HL-60 (cell line): Measurements from ENCODE around the gene KLHL36.

Source experiments
- DNase-seq, 2 experiments: peaks; one replicate each; pipeline ENCODE4 v3.0.0-alpha.2; 2010 to 2020; ENCODE audit warnings: low read depth in 1 of 2, low spot score in 1 of 2
- H3K27ac ChIP-seq: fragments of 250-450 bp; sonication (Bioruptor Pico); replicated peaks from 2 replicates; pipeline ENCODE4 v1.5.1; 2020; ENCODE audit warnings: mild to moderate bottlenecking, moderate library complexity
- H3K27me3 ChIP-seq: fragments of 250-450 bp; sonication (Bioruptor Pico); 2 replicates; pipeline ENCODE4 v1.5.1; 2021; ENCODE audit warnings: mild to moderate bottlenecking, moderate library complexity; ENCODE audit not compliant: insufficient read depth, poor library complexity, severe bottlenecking
- H3K4me3 ChIP-seq: replicated peaks from 2 replicates; pipeline ENCODE4 v1.5.1; 2011; ENCODE audit warnings: mild to moderate bottlenecking, control low read depth, low read length; ENCODE audit not compliant: insufficient read depth
- CTCF ChIP-seq: IDR thresholded peaks from one replicate; pipeline ENCODE4 v1.5.1; 2011; ENCODE audit warnings: low read length, control low read depth, inconsistent platforms; ENCODE audit not compliant: insufficient read depth
- GABPA ChIP-seq: IDR thresholded peaks from 2 replicates; pipeline ENCODE4 v1.6.1; 2012; ENCODE audit warnings: low read depth
- POLR2AphosphoS5 ChIP-seq: IDR thresholded peaks from 2 replicates; pipeline ENCODE4 v1.6.1; 2012; ENCODE audit warnings: low read depth
- SPI1 ChIP-seq: IDR thresholded peaks from 2 replicates; pipeline ENCODE4 v1.6.1; 2012; ENCODE audit warnings: low read depth, mild to moderate bottlenecking, borderline replicate concordance
- TF ChIP-seq, protein P1 (sequence below): IDR thresholded peaks from 2 replicates; pipeline ENCODE4 v1.6.1; 2012; ENCODE audit warnings: low read depth; ENCODE audit not compliant: insufficient replicate concordance

Gene KLHL36

GRCh38 chr16:84665843-84666242 lies 17.5 kb downstream of the KLHL36 start:
- TF ChIP-seq CTCF (no peak), POLR2AphosphoS5 (no peak), SPI1 (no peak), GABPA (no peak)
- TF ChIP-seq, protein P1, sequence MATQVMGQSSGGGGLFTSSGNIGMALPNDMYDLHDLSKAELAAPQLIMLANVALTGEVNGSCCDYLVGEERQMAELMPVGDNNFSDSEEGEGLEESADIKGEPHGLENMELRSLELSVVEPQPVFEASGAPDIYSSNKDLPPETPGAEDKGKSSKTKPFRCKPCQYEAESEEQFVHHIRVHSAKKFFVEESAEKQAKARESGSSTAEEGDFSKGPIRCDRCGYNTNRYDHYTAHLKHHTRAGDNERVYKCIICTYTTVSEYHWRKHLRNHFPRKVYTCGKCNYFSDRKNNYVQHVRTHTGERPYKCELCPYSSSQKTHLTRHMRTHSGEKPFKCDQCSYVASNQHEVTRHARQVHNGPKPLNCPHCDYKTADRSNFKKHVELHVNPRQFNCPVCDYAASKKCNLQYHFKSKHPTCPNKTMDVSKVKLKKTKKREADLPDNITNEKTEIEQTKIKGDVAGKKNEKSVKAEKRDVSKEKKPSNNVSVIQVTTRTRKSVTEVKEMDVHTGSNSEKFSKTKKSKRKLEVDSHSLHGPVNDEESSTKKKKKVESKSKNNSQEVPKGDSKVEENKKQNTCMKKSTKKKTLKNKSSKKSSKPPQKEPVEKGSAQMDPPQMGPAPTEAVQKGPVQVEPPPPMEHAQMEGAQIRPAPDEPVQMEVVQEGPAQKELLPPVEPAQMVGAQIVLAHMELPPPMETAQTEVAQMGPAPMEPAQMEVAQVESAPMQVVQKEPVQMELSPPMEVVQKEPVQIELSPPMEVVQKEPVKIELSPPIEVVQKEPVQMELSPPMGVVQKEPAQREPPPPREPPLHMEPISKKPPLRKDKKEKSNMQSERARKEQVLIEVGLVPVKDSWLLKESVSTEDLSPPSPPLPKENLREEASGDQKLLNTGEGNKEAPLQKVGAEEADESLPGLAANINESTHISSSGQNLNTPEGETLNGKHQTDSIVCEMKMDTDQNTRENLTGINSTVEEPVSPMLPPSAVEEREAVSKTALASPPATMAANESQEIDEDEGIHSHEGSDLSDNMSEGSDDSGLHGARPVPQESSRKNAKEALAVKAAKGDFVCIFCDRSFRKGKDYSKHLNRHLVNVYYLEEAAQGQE = no peak
- no peak for DNase-seq

GRCh38 chr16:84667600-84668309 lies 19.4 kb downstream of the KLHL36 start:
- TF ChIP-seq SPI1 (no peak), GABPA (no peak), POLR2AphosphoS5 (no peak), CTCF (no peak)
- TF ChIP-seq, protein P1 = no peak
- H3K27me3 ChIP-seq = no peaks in the 10 kb centered on the region
- no peak overlapping the region for H3K27ac ChIP-seq
- DNase-seq = no peak
- H3K4me3 ChIP-seq = no peak overlapping the region

More at GRCh38 chr16:84665843-84666242, 17.5 kb downstream of the KLHL36 start:
- no peak overlapping the region for H3K27ac ChIP-seq
- H3K4me3 ChIP-seq = no peak overlapping the region
- no peaks in the 10 kb centered on the region for H3K27me3 ChIP-seq

GRCh38 chr16:84670063-84670462 lies 21.8 kb downstream of the KLHL36 start:
- DNase-seq = no peak
- no peak for TF ChIP-seq GABPA
- TF ChIP-seq SPI1 = no peak
- TF ChIP-seq POLR2AphosphoS5 = no peak
- TF ChIP-seq, protein P1 = no peak
- TF ChIP-seq CTCF = no peak
- no peaks in the 10 kb centered on the region for H3K27me3 ChIP-seq
- H3K27ac ChIP-seq = no peak overlapping the region
- H3K4me3 ChIP-seq = no peak overlapping the region
